GM23248 (cell line): ENCODE data around the gene LSM12. TPM values are rescaled to one million over a fixed set of nuclear protein-coding genes. Genes with fewer than 3 reads are reported as not detected.
"Not testable (repeated sequence)": the region's sequence is repeated elsewhere in the genome, so short reads cannot be mapped to it uniquely, and the experiment has no call there.

Experiments
- DNase-seq: peaks from one replicate; pipeline ENCODE4 v3.0.0-alpha.2; 2015
- H2AFZ ChIP-seq: fragments of 200-600 bp; sonication (generic); 2 replicates; pipeline ENCODE4 v1.6.1; 2016; ENCODE audit warnings: antibody characterized with exemption
- H3F3A ChIP-seq: fragments of 200-600 bp; sonication (generic); 2 replicates; pipeline ENCODE4 v1.6.1; 2016; ENCODE audit warnings: mild to moderate bottlenecking, antibody characterized with exemption, mixed run types; ENCODE audit not compliant: insufficient read depth
- H3K27ac ChIP-seq: fragments of 200-600 bp; sonication (generic); 2 replicates; pipeline ENCODE4 v1.5.1; 2016; ENCODE audit warnings: mild to moderate bottlenecking
- H3K27me3 ChIP-seq: fragments of 200-600 bp; sonication (generic); replicated peaks from 2 replicates; pipeline ENCODE4 v1.6.1; 2016; ENCODE audit warnings: mild to moderate bottlenecking; ENCODE audit not compliant: insufficient read depth
- H3K36me3 ChIP-seq: fragments of 200-600 bp; sonication (generic); 2 replicates; pipeline ENCODE4 v1.6.1; 2016; ENCODE audit warnings: low read depth, mild to moderate bottlenecking
- H3K4me1 ChIP-seq: fragments of 200-600 bp; sonication (generic); 2 replicates; pipeline ENCODE4 v1.6.1; 2016; ENCODE audit warnings: mild to moderate bottlenecking; ENCODE audit not compliant: insufficient read depth
- H3K4me2 ChIP-seq: fragments of 200-600 bp; sonication (generic); one replicate; pipeline ENCODE4 v1.6.1; 2016; ENCODE audit warnings: mild to moderate bottlenecking; ENCODE audit not compliant: unreplicated experiment
- H3K4me3 ChIP-seq: fragments of 200-600 bp; sonication (generic); 2 replicates; pipeline ENCODE4 v1.5.1; 2016; ENCODE audit warnings: mild to moderate bottlenecking
- H3K79me2 ChIP-seq: fragments of 200-600 bp; sonication (generic); 2 replicates; pipeline ENCODE4 v1.6.1; 2016; ENCODE audit warnings: mild to moderate bottlenecking; ENCODE audit not compliant: insufficient read depth
- H3K9ac ChIP-seq: fragments of 200-600 bp; sonication (generic); 2 replicates; pipeline ENCODE4 v1.6.1; 2016; ENCODE audit warnings: mild to moderate bottlenecking
- H3K9me2 ChIP-seq: fragments of 200-600 bp; sonication (generic); 2 replicates; pipeline ENCODE4 v1.6.1; 2016; ENCODE audit warnings: mixed run types, mild to moderate bottlenecking, moderate library complexity; ENCODE audit not compliant: insufficient read depth
- H3K9me3 ChIP-seq: fragments of 200-600 bp; sonication (generic); one replicate; pipeline ENCODE4 v1.6.1; 2017; ENCODE audit warnings: low read depth
- H4K20me1 ChIP-seq: fragments of 200-600 bp; sonication (generic); 2 replicates; pipeline ENCODE4 v1.6.0; 2016; ENCODE audit not compliant: insufficient read depth
- EZH2 ChIP-seq: fragments of 200-600 bp; sonication (generic); IDR thresholded peaks from 2 replicates; pipeline ENCODE4 v1.6.1; 2018; ENCODE audit warnings: antibody characterized with exemption, mild to moderate bottlenecking; ENCODE audit not compliant: insufficient read depth, poor library complexity, severe bottlenecking
- EZH2phosphoT487 ChIP-seq: fragments of 200-600 bp; sonication (generic); IDR thresholded peaks from 2 replicates; pipeline ENCODE4 v1.6.1; 2018; ENCODE audit warnings: antibody characterized with exemption, moderate library complexity, mild to moderate bottlenecking, low read depth; ENCODE audit not compliant: insufficient read depth
- WGBS, 2 experiments: methylation state at CpG; one replicate each; pipeline ENCODE4 v1.1.6; 2015 to 2017; ENCODE audit warnings: low lambda C conversion rate in 2 of 2, low coverage in 1 of 2; ENCODE audit errors: missing lambda C conversion rate in 2 of 2; 5-methylcytosine and 5-hydroxymethylcytosine counted together
- in situ Hi-C: fragments of 300-500 bp; cut with MboI; formaldehyde crosslinking; loops from 2 replicates; pipeline ENCODE4 v1.15.0; 2020
- polyA plus RNA-seq: library from polyadenylated mRNA; unstranded; fragments of >200 nt; fragmentation: Nextera tagmentation; extraction: Ambion mirVana; gene quantifications from 2 replicates; pipeline ENCODE4 v1.2.1, GENCODE V29; 2016
- total RNA-seq: library from RNA; depleted of rRNA; stranded (reverse); fragments of >200 nt; shearing (Covaris generic); gene quantifications from 2 replicates; pipeline ENCODE4 v1.2.3, GENCODE V29; 2014

The LSM12 gene
- total and polyA plus RNA-seq, 2 experiments from 2014 or later: 36.1 to 122 TPM

DNA sequence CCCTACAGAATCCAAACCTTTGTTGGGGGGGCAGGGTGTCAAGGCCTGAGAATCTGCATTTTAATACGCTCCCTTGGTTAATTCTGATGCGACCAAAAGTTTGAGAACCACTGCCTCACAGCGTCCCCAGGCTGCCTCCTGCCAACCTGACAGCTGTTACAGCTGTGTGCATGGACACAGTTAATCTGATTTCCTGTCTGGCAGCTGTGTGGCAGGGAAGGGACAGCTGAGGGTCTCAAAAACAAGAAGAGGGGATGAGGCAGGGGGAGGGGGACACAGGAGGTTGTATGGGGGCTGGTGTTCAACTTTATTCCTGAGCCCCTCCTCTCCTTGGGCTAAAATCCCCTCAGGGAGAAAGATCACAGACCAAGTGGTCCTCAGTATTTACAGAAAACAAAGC lies 39.5 kb upstream of the LSM12 start:
- peaks cover 94% of the 10 kb centered on the region for H3K79me2 ChIP-seq
- no peak overlapping the region for H3K27ac ChIP-seq
- in situ Hi-C loops: no loop called here

GRCh38 chr17:44105483-44105882 lies 39.0 kb upstream of the LSM12 start:
- WGBS, 2 experiments: 88 to 89% methylated on average over 3 of the region's 3 CpGs
- peaks cover 43% of the 10 kb centered on the region for H3K4me1 ChIP-seq
- H3K27me3 ChIP-seq: no peaks in the 10 kb centered on the region
- in situ Hi-C loops: no loop called here
- no peak for DNase-seq
- H3K9me3 ChIP-seq: no peaks in the 10 kb centered on the region
- no peaks in the 10 kb centered on the region for H4K20me1 ChIP-seq
- no peaks in the 10 kb centered on the region for H3K36me3 ChIP-seq
- H3K9ac ChIP-seq: no peak overlapping the region
- H3K79me2 ChIP-seq: peaks cover 95% of the 10 kb centered on the region
- no peak overlapping the region for H3K27ac ChIP-seq
- H2AFZ ChIP-seq: no peak overlapping the region
- no peak overlapping the region for H3K4me2 ChIP-seq
- H3K4me3 ChIP-seq: no peak overlapping the region
- H3K9me2 ChIP-seq: no peaks in the 10 kb centered on the region
- TF ChIP-seq EZH2phosphoT487 (no peak), EZH2 (no peak)
- peaks cover 19% of the 10 kb centered on the region for H3F3A ChIP-seq

More for the DNA sequence above, 39.5 kb upstream of the LSM12 start:
- H3K9ac ChIP-seq: no peak overlapping the region
- peaks cover 19% of the 10 kb centered on the region for H3F3A ChIP-seq
- H3K4me2 ChIP-seq: no peak overlapping the region
- no peaks in the 10 kb centered on the region for H3K27me3 ChIP-seq
- no peak overlapping the region for H2AFZ ChIP-seq
- H3K4me1 ChIP-seq: peaks cover 43% of the 10 kb centered on the region
- no peaks in the 10 kb centered on the region for H3K9me2 ChIP-seq
- H3K9me3 ChIP-seq: no peaks in the 10 kb centered on the region
- no peak for DNase-seq
- no peaks in the 10 kb centered on the region for H3K36me3 ChIP-seq
- H4K20me1 ChIP-seq: no peaks in the 10 kb centered on the region
- 42 to 43% methylated on average over 3 of the region's 3 CpGs for WGBS, 2 experiments
- TF ChIP-seq EZH2 (no peak), EZH2phosphoT487 (no peak)
- H3K4me3 ChIP-seq: no peak overlapping the region

DNA sequence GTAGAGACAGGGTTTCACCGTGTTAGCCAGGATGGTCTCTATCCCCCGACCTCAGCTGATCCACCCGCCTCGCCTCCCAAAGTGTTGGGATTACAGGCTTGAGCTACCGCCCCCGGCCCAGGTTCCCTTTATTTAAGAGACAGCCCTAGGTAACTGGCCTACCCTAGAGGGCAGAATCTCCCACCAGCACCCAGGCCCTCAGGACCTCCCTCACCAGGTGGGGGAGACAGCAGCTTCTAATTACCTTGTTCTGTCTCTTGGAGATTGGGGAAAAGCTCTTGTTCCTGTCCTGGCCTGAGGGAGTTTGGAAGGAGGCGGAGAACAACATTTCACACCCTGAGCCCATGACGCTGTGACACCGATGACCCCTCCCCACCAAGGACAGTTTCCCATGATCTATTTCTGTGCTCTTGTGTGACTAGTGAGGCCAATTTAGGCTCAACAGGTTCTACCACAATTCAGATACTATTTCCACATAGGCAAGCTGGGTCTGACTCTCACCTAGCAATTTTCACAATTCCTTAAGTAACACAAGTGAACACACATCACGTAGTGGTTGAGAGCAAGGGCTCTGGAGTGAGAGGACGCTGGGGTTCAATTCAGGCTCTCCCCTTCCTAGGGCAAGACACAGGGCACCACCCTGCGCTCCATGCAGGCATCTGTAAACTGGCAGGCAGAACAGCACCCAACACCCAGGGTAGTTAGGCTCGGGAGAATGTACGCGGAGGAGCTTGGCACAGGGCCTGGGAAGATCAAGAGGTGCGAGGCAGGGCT lies 36.6 kb upstream of the LSM12 start:
- Histone ChIP-seq H3F3A (peaks cover 15% of the 10 kb centered on the region), H3K36me3 (no peaks in the 10 kb centered on the region), H3K9me2 (no peaks in the 10 kb centered on the region), H4K20me1 (no peaks in the 10 kb centered on the region), H3K9ac (no peak overlapping the region), H3K4me2 (no peak overlapping the region), H3K27ac (no peak overlapping the region), H3K4me1 (peaks cover 25% of the 10 kb centered on the region), H3K9me3 (no peaks in the 10 kb centered on the region), H3K4me3 (no peak overlapping the region), H2AFZ (no peak overlapping the region), H3K79me2 (peaks cover 97% of the 10 kb centered on the region), H3K27me3 (no peaks in the 10 kb centered on the region)
- WGBS, 2 experiments: 92 to 94% methylated on average over 16 of the region's 16 CpGs
- in situ Hi-C loops: no loop called here
- TF ChIP-seq EZH2phosphoT487 (no peak), EZH2 (no peak)
- DNase-seq: no peak

- H3K4me3 ChIP-seq, H4K20me1 ChIP-seq, H3K4me2 ChIP-seq, H2AFZ ChIP-seq, H3K27me3 ChIP-seq, in situ Hi-C loops, H3F3A ChIP-seq, H3K9me3 ChIP-seq, H3K36me3 ChIP-seq, H3K9me2 ChIP-seq, DNase-seq: not testable (repeated sequence)
- Histone ChIP-seq H3K9ac (peak overlapping the region; percentile 76; the same call in 1 of the 2 replicates), H3K79me2 (peaks cover 94% of the 10 kb centered on the region), H3K27ac (peak overlapping the region; percentile 84; the same call in 1 of the 2 replicates), H3K4me1 (peaks cover 25% of the 10 kb centered on the region)
- 86 to 90% methylated on average over 6 of the region's 6 CpGs for WGBS, 2 experiments
These were observed 35.4 kb upstream of the LSM12 start for GRCh38 chr17:44101858-44102257.
